Measurements from ENCODE around the gene CRISP1. TPM values are rescaled to one million over a fixed set of nuclear protein-coding genes. Genes with fewer than 3 reads are reported as not detected.

CRISP1 gene
- total RNA-seq, result not detected in 2 replicates

GRCh38 chr6:49866485-49866943 lies at the start of gene CRISP1:
Gene CRISP1, minus strand, starts transcription at chr6:49866535. Its CDS starts 9,135 bp downstream, at chr6:49857400.

GRCh38 chr6:49787176-49787575 lies 79.2 kb downstream of the CRISP1 start, which contains the start of gene PGK2:
Gene PGK2, minus strand, starts transcription at chr6:49787285. Its CDS starts 98 bp downstream, at chr6:49787187.

Other genes with a start within 250 kb of the CRISP1 start
- not detected in 2 replicates for gene RHAG, start 229.7 kb downstream of the CRISP1 start, total RNA-seq
- not detected in 2 replicates for gene CRISP2, start 153.0 kb downstream of the CRISP1 start, total RNA-seq
- gene CRISP3, start 122.1 kb downstream of the CRISP1 start, total RNA-seq, result not detected in 2 replicates
- not detected in 2 replicates for gene PGK2, start 79.2 kb downstream of the CRISP1 start, total RNA-seq
- not detected in 2 replicates for gene DEFB114, start 97.6 kb upstream of the CRISP1 start, total RNA-seq
- not detected in 2 replicates for gene DEFB113, start 103.1 kb upstream of the CRISP1 start, total RNA-seq
- not detected in 2 replicates for gene DEFB110, start 155.5 kb upstream of the CRISP1 start, total RNA-seq
- gene DEFB112, start 183.4 kb upstream of the CRISP1 start, total RNA-seq, result not detected in 2 replicates

Measured in mammary microvascular endothelial cell (primary cell).